Activated T-cell treated with anti-CD3 and anti-CD28 coated beads, Interleukin-2, amount 50 U/mL, for 48 hours (primary cell): Measurements from ENCODE around the gene HINFP.
"Not testable (repeated sequence)": the region's sequence is repeated elsewhere in the genome, so short reads cannot be mapped to it uniquely, and the experiment has no call there.

Experiments used
- DNase-seq, 2 experiments: peaks; one replicate each; pipeline ENCODE4 v3.0.0-alpha.2; 2020

HINFP gene

DNA sequence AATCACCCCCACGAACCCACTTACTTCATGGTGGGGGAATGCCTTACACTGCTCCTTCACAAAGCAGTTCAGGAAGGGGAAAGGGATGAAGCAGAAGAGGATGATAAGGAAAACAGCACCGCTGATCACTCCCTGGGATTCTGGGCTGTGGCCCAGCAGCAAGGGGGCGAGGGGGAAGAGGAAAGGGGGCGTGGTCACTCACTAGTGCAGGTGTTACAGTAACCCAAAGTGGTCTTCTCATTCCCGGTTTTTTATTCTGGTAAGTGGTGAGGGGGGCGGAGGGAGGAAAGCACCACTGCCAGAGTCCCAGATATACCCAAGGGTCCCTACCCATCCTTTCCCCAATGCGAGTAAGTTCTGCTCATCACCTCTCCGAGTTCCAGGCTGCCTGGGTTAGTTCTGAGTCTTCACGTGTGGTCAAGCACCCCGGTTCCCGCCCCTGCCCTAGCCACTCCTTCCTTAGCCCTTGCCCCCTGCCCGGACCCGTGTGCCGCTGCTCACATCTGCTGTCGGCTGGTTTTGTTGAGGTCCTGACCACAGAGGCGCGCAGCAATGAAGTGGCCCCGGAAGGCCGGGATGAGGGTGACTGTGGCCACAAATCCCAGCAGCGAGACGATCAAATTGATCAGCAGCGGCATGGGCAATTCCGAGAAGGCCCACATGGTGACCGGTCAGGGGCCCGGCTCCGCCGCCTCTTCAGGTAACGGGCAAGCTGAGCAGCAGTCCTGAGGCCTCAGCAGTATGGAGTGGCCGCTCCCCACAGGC, 20.2 kb upstream of the HINFP start:
- no peak for DNase-seq

DNA sequence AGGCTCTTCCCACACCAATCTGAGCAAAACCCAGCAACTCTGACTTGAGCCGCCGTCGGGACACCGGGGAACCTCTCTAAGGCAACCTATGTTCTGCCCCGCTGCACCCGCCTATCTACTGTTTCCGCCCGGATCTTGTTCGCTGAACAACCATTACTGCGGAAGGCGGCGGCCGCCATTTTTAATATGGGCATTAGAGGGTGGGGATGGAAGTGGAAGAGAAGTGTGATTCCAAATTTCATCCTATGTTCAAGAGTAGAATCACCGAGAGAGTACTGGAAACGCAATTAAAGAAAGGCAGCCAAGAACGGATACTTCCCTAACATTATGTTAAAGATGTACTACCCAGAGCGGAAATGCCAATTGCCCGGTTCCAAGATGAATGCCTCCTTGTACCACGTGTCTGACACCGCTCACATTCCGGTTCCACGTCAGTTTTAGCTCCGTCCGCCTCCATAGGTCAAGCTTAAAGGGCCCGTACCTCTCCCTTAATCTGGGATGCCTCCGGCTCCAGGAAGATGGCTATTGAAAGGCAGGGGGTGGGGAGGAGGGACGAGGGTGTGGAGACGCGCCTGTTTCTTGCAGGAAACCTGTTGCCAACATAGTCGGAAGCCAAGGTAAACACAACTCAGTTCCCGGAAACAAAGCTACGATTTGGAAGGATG, 19.5 kb upstream of the HINFP start, which contains the start of gene DPAGT1:
Gene DPAGT1 (minus strand): TSS at position 95 of the 665 bp plus-strand sequence. CDS start 198 bp downstream, outside the sequence.
- DNase-seq, result peak; percentile 89 to 90

DNA sequence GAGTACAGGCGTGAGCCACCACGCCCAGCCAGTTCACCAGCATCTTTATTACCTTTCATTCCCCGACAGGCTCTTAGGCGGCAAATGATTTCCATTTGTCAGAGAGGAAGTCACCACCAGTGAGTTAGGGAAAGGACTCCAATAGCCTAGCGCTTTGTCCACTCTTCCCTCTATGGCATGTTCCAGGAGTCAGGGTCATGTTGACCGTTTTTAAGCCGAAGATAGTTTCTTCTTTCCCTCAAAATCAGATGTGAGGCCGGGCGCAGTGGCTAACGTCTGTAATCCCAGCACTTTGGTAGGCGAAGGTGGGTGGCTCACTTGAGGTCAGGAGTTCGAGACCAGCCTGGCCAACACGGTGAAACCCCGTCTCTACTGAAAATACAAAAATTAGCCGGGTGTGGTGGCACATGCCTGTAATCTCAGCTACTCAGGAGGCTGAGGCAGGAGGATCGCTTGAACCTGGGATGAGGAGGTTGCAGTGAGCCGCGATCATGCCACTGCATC, 18.2 kb upstream of the HINFP start:
- DNase-seq, result not testable (repeated sequence)

DNA sequence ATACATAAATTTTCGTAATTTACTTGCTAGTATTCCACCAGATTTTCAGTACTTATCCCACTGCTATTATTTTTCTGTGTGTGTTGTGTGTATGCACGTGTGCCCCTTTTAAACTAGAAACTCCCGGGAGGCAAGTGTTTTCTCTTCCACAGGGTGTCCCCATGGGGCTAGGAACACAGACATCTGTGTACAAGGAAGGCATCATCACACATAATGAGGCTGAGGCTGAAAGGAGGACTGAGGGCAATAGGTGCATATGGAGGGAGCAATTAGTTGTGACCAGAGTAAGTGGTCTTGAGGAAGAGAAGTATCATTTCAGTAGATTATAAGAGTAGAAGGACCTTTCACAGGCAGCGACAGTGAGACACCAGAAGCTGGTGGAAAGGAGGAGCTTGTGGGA, 17.6 kb upstream of the HINFP start:
- no peak for DNase-seq

DNA sequence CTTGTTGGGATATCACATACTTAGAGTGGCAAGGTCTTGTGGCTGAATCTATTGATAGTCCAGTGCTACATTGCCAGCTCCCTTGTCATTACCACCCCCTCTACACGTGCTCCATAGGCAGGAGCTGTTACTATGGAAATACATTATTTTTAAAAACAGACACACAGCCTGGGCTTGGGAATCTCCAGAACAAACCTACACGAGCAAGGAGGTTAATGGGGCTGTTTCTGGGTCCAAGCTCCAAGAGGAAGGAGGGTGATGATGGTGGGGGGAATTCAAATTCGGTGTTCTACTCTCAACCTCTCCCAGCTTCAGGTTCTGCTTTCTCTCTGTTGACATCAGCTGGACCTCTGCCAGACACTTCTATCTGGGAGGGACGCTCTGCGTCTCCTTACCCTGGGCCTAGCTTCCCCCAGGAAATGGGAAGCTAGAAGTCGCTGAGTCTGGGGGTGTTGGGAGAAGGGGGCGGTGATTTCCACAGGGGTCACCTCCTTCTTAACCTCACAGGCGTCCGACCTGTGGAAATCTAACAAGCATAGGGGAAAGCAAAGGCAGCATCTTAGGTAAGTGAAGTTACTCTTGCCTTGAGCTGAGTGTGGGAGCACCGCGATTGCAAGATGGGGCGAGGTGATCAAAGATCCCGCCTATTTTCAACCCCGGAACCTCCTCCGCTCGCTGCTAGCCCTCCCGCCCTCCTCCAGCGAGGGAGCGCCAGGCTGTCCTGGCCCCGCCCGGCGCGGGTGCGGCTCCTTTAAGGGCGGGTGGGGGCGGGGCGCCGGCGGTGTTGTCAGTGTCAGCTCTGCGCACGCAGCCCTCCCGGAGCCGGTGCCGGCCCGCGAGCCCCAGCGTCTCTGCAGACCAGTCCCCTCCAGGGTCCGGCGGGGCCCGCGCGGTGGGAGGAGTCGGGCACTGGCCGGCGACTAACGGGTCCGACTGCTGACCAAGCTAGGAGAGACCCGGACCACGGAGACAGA, 14.5 kb upstream of the HINFP start, which contains the start of gene C2CD2L:
Gene C2CD2L (plus strand): TSS at position 781 of the 974 bp plus-strand sequence. CDS start 398 bp downstream, outside the sequence.
- peak; percentile 90 to 93 for DNase-seq

DNA sequence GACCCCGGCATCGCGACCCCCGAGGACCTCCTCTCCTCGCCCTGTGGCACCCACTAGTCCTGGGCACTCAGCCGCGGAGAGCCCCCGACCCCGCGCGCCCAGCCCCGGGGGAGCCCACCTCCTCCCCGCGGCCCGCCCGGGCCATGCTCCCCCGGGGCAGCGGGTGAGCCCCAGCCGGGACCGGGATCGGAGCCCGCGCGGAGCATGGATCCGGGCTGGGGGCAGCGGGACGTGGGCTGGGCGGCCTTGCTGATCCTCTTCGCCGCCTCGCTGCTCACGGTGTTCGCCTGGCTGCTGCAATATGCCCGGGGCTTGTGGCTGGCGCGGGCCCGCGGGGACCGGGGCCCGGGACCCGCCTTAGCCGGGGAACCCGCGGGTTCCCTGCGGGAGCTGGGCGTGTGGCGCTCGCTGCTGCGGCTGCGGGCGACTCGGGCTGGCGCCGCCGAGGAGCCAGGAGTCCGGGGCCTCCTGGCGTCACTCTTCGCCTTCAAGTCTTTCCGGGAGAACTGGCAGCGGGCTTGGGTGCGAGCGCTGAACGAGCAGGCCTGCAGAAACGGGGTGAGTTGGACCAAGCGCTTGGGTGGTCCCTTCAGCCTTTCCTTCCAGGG, 13.7 kb upstream of the HINFP start:
- no peak for DNase-seq

- DNase-seq, result peak; percentile 61 to 66
Observed at GRCh38 chr11:119108146-119108856, 13.1 kb upstream of the HINFP start.

DNA sequence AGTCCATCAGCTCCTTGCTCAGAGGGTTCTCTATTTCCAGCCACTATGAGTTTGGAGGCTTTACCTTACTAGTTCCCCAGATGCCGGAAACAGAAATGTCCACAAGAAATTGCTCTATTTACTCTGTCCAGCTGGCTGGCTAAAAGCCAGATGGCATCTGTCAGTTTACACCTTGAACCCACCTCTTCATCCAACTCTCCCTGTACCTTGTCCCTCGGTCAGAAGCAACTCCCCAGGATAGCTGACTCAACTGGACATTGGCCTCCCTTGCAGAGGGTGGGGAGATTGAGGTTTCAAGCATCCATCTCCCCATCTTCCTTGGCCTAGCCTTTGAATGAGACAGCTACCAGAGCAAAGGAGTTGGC, 12.5 kb upstream of the HINFP start:
- DNase-seq, result no peak

GRCh38 chr11:119109843-119110242, 11.5 kb upstream of the HINFP start:
- no peak for DNase-seq

DNA sequence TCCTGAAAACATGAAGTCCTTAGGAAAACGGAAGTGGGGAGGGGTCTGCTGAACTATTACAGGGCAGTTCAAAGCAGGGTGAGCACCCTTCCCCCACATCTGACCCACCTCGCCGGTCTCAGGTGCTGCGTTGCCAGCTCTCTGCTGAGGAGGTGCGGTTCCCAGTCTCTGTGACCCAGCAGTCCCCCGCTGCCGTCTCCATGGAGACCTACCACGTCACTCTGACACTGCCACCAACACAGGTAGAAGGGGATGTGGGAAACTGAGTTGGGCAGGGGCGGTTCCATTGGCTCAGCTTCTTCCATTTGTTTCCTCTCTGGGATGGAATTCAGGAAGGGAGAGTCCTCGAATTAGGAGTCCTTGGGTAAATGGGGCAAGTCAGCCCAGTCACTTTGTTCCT, 10.9 kb upstream of the HINFP start:
- DNase-seq, result no peak

DNA sequence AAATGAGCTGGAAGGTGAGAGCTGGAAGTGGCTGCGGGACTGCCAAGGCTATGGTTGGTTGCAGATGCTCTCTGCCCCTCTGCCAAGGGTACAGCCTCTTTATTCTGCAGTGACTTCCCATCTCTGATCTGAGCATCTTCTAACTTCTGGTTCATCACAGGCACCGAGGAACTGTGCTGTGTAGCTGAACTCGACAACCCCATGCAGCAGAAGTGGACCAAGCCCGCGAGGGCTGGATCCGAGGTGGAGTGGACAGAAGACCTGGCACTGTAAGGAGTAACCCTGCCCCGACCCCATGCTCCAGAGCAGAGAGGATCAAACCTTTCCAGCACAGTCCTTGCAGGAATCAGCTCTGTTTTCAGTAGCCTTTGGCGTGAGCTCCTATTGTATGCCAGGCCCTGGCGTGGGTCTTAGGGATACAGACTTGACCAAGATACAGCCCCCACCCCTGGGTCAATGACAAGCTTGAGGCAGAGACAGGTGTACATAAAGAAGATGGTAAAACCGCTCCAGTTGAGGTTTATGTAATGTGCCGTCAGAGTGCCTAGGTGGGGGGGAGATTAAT, 9.9 kb upstream of the HINFP start:
- DNase-seq, result no peak

DNA sequence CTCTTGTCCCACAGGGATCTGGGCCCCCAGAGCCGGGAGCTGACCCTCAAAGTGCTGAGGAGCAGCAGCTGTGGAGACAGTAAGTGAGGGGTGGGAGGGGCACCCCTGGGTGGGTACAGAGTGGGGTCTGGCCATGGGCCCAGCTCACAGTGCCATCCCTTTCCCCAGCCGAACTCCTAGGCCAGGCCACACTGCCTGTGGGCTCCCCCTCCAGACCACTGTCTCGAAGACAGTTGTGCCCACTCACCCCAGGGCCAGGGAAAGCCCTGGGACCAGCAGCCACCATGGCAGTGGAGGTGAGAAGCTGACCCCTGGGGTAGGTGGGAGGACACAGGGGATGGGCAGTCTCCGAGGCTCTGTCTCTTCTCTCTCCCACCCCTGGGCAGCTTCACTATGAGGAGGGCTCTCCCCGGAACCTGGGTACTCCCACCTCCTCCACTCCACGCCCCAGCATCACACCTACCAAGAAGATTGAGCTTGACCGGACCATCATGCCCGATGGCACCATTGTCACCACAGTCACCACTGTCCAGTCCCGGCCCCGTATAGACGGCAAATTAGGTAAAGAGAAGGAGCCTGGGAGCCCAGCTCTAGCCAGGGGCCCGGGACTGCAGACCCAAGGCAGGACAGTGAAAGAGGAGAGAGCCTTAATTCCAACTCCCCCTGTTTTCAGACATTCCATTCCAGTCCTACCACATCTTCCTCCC, 8.9 kb upstream of the HINFP start:
- no peak for DNase-seq

GRCh38 chr11:119113716-119114115, 7.7 kb upstream of the HINFP start:
- no peak for DNase-seq

DNA sequence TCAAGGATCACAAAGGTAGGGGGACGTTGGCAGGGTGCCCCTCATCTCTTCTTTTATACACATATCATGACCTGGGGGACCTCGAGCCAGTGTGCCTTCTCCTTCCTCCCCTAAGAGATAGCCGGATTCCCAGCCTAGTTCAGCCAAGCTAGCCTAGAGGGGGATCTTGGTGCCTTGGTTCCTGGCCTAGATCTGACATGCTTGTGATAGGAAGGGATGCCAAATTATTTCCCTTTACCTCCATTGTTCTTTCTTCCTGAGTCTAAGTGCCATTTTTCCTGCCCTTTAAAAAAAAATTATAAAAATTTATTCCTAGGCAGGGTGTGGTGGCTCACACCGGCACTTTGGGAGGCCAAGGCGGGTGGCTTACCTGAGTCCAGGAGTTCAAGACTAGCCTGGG, 7.0 kb upstream of the HINFP start:
- no peak for DNase-seq

DNA sequence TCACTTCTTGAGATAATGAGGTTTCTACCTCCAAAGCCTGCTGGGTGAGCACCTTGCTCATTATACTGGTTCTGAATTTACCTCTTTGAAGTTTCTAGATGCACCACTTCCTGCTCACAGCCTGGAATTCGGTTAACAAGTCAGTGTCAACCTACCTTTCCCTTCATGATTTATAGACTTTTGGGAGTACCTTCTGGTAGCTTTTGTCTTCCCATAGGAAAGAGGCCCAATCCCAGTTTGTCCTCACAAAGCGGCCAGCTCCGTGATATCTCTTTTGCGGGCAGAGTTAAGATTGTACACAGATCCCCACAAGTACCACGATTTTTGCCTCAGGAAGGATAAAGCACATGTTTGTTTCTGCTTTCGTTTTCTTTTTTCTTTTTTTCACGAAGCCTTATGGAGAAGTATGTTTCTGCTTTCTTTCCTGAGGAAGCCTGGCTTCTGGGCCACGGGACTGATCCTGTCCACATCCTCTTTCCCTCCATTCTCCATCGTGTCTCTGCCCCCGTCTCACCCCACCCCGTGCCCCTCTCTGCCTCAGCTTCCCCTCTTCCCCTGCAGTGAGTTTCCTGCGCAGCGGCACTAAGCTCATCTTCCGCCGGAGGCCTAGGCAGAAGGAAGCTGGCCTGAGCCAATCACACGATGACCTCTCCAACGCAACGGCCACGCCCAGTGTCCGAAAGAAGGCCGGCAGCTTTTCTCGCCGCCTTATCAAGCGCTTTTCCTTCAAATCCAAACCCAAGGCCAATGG, 5.7 kb upstream of the HINFP start:
- DNase-seq, result peak; percentile 46 to 50

DNA sequence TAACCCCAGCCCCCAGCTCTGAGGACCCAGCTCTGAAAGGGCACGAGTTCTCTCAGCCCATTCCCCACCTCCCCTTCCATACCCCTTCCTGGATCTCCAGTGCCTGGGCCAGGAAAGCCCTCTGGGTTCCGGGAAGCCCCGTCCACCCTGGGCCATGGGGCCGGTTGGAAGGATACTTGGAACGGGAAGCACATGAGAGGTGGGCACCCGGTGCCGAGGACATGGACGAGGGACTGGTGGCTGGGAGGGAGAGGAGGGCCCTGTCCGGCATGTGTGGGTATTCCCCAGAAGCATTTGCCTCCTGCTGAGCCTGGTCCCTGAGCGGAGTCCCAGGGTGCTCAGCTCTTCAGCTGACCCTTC, 5.2 kb upstream of the HINFP start:
- DNase-seq, result no peak

GRCh38 chr11:119116601-119117000, 4.8 kb upstream of the HINFP start:
- DNase-seq, result no peak

DNA sequence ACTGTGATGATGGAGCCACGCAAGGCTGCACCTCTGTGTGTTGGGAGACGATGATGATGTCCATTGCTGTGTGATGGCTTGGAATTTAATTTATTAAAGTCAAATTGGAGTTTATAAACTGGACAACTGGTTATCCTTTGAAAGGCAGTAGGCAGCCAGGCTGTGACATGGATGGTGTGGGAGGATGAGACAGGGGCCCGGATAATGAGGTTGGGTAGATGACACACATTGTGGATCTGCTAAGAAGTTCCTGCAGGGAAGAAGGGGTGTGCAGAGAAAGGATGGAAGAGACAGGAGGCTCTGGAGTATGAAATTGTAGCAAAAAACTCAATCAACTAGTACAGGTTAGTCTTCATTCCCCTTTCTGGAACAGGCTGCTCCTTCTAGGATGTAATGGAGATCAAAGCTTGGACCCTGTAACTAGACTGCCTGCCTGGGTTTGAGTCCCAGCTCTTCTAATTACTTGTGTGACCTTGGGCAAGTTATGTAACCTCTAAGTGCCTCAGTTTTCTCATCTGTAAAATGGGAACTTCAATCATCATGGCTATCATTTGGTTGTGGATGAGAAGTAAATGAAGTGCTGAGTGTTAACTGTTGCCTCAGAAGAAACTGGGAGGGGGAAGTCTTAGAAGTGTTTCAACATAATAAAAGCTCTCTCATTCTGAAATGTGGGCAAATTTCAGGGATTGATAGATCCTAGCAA, 4.2 kb upstream of the HINFP start:
- no peak for DNase-seq

GRCh38 chr11:119118227-119118626, 3.2 kb upstream of the HINFP start:
- no peak for DNase-seq
